Measurements from ENCODE around the gene NBL1.

The NBL1 gene

DNA sequence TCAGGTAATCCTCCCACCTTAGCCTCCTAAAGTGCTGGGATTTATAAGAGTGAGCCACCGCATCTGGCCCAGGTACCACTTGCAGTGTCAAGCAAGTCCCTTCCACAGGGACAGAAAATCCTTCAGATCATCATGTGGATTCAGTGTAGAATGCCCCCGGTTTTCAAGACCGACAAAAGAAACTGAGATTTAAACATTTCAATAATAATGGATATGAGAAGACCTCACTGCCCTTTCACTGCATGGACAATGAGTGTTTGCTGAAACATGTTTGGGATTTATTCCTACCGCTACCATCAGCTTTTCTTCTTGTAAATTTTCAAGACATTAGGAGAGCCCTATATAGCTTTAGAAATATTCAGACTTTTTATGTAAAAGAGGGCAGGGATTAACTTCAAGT is 62.0 kb downstream of the NBL1 start:
- DNase-seq: no peak

Data from DMS79 (cell line).